ENCODE data around the gene CNOT6.

Gene CNOT6

DNA sequence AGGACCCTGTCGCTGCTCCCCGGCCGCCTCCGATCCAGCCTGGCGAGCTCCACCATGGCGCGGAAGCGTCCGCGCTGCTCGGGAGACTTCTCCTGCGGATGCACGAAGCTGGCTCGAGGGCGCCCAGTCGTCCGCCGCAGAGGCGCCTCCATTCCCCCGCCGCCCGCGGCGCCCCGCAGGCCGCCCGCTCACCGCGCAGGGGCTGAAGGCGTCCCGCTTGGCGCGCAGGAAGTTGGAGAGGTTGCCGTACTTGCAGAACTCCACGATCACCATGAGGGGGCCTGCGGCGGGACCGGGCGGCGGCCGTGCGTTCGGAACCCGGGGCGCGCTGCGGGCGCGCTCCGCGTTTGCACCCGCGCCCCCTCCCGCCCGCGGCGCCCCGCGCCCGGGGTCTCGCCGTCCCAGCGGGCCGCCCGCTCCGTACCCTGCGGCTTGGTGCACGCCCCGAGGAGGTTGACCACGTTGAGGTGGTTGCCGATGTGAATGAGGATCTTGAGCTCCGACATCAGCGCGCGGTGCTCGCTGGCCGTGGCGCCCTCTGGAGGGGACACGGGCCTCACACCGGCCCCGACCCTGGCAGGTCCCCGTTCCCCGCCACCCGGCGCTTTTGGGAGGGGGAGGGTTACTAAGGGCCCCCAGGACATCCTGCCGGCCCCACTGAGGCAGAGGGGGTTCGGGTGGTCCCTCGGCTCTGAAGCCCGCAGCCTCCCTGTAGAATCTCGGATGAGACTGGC lies 124.8 kb downstream of the CNOT6 start:
- Mint-ChIP-seq H3K4me3 (no peak overlapping the region), H3K36me3 (ENCODE audit: low read depth) (no peaks in the 10 kb centered on the region), H3K9me3 (no peaks in the 10 kb centered on the region), H3K4me1 (ENCODE audit: low read depth) (peaks cover 4% of the 10 kb centered on the region), H3K27ac (no peak overlapping the region), H3K27me3 (no peaks in the 10 kb centered on the region)

DNA sequence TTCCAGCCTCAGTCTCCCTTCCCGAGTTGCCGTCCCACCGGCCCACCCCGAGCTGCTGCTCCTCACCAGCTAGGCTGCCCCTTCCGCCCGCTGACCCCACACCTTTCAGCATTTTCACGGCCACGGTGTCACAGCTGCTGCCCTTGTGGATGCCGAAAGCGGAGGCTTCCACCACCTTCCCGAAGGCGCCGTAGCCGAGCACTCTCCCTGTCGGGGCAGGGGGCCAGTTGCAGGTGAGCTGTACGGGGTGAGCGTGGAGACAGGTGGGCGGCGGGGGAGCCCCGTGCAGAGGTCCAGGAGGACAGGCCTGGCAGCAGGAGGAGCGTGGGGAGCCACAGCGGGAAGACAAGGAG lies 125.4 kb downstream of the CNOT6 start:
- peaks cover 4% of the 10 kb centered on the region for H3K4me1 Mint-ChIP-seq (ENCODE audit: low read depth)
- no peaks in the 10 kb centered on the region for H3K27me3 Mint-ChIP-seq
- H3K36me3 Mint-ChIP-seq (ENCODE audit: low read depth), result no peaks in the 10 kb centered on the region
- no peak overlapping the region for H3K27ac Mint-ChIP-seq
- no peak overlapping the region for H3K4me3 Mint-ChIP-seq
- H3K9me3 Mint-ChIP-seq, result no peaks in the 10 kb centered on the region

DNA sequence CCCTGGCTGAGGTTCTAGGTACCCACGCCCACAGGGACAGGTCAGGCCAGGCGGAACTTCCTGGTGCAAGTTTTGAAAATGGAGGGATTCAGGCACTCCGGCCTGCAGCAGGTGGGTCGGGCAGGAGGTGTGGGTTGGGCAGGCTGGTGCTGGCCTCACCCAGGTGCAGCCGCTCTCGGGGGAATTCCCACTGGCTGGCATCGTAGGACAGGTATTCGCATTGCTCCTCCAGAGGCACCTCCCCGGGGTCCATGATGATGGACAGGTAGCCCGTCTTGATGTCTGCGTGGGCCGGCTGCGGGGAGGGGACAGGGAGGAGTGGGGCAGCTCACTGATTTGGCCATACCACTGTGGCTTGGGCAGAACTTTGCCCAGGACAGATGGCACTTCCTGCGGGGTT lies 125.8 kb downstream of the CNOT6 start:
- Mint-ChIP-seq H3K4me1 (ENCODE audit: low read depth) (peaks cover 4% of the 10 kb centered on the region), H3K4me3 (no peak overlapping the region), H3K27me3 (no peaks in the 10 kb centered on the region), H3K36me3 (ENCODE audit: low read depth) (no peaks in the 10 kb centered on the region), H3K27ac (no peak overlapping the region), H3K9me3 (no peaks in the 10 kb centered on the region)

DNA sequence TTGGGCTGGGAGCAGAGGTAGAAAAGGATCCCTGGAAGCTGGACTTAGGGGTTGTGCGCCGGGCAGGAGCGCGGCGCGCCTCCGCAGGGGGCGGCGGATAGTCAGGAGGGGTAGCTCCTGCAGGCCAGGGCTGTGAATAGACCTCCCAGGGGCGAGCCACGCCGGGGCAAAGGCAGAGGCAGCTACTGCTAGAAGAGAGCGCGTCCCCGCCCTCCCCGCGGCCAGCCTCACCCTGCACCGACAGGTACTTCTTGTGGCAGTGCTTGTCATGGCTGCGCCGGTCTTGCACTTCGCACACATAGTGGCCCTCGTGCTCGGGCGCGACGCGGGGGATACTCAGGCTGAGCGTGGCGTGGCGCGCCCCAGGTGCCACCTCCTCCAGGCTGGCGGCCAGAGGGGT lies 127.1 kb downstream of the CNOT6 start:
- Mint-ChIP-seq H3K9me3 (no peaks in the 10 kb centered on the region), H3K4me1 (ENCODE audit: low read depth) (peaks cover 4% of the 10 kb centered on the region), H3K36me3 (ENCODE audit: low read depth) (no peaks in the 10 kb centered on the region), H3K27ac (no peak overlapping the region), H3K27me3 (no peaks in the 10 kb centered on the region), H3K4me3 (no peak overlapping the region)

DNA sequence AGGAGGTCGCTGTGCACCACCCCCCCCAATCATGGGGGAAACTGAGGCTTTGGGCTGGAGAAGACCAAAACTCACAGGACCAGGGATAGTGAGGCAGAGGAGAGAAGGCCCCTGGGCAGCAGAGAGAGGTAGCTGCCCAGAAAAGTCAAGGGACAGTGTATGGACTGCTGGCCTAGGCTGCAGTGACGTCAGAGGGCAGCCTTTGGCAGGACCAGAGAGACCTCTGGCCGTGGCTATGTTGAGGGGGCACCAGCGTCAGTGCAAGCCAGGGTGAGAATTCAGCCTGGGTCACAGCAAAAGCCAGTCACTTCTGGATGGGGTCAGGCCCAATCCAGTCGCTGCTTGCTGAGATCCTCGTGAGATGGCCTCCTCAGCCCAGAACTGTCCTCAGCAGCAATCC lies 128.7 kb downstream of the CNOT6 start:
- no peak overlapping the region for H3K27ac Mint-ChIP-seq
- no peaks in the 10 kb centered on the region for H3K9me3 Mint-ChIP-seq
- H3K27me3 Mint-ChIP-seq, result no peaks in the 10 kb centered on the region

DNA sequence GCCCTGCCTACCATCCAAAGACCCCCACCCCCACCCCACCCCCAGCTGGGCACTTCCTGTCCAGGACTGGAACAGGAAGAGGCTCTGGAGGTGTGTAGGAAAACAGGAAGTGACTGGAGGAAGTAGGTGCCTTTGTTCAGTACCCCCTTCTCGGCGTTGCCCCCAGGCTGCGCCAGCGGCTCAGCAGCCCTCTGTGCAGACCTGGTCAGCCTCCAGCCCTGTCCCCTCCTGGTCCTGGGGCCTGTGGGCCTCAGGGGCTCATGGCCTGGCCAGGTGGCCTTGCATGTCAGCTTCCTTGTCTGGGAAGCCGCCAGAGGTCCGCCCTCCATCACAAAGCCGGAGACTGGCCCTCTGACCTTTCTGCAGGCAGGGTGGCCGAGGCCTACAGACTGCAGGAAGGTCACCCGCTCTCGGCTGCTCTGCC lies 129.2 kb downstream of the CNOT6 start:
- H3K4me3 Mint-ChIP-seq, result no peak overlapping the region
- H3K4me1 Mint-ChIP-seq (ENCODE audit: low read depth), result peaks cover 4% of the 10 kb centered on the region
- no peaks in the 10 kb centered on the region for H3K27me3 Mint-ChIP-seq
- H3K36me3 Mint-ChIP-seq (ENCODE audit: low read depth), result no peaks in the 10 kb centered on the region
- no peak overlapping the region for H3K27ac Mint-ChIP-seq
- no peaks in the 10 kb centered on the region for H3K9me3 Mint-ChIP-seq

More for the DNA sequence above, 128.7 kb downstream of the CNOT6 start:
- Mint-ChIP-seq H3K4me3 (no peak overlapping the region), H3K36me3 (ENCODE audit: low read depth) (no peaks in the 10 kb centered on the region), H3K4me1 (ENCODE audit: low read depth) (peaks cover 4% of the 10 kb centered on the region)

DNA sequence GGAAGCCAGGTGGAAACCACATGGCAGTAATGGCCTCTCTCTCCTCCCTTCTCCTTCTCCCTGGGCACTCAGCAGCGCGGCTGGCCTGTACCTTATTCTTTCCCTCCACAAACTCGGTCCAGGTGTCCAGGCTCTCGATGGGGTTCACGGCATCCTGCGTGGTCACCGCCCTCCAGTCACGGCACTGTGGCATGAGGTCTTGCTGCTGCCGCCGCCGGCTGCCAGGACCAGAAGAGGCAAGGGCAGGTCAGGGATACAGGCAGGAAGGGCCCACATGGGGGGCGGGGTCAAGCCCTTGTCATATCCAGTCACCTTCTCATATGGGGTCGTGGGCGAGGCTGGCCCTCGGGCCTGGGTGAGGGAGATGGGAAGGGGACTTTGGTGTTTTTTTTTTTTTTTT lies 129.7 kb downstream of the CNOT6 start:
- H3K9me3 Mint-ChIP-seq, result no peaks in the 10 kb centered on the region
- no peaks in the 10 kb centered on the region for H3K36me3 Mint-ChIP-seq (ENCODE audit: low read depth)
- H3K4me1 Mint-ChIP-seq (ENCODE audit: low read depth), result peaks cover 4% of the 10 kb centered on the region
- no peak overlapping the region for H3K4me3 Mint-ChIP-seq
- H3K27me3 Mint-ChIP-seq, result no peaks in the 10 kb centered on the region
- peak overlapping the region; percentile 59 for H3K27ac Mint-ChIP-seq

DNA sequence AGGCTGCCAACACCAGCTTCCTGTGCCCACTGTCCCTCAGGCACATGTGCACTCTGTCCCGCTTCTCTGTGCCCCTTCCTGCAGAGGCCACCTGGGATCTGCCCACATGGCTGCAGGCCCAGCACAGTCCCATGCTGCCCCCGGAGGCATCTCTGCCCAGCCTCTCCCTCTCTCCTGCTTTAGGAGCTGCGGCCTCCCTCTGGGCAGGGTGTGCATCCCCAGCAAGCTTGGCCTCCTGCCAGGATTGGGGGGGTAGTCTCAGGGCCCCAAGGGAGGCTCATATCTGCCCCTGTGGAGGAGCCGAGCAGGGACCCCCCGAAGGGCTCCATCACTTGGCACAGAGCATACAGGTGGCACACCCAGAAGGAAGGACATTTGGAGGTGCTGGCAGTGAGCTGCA lies 130.4 kb downstream of the CNOT6 start:
- Mint-ChIP-seq H3K4me1 (ENCODE audit: low read depth) (peaks cover 4% of the 10 kb centered on the region), H3K9me3 (no peaks in the 10 kb centered on the region), H3K27ac (no peak overlapping the region)

DNA sequence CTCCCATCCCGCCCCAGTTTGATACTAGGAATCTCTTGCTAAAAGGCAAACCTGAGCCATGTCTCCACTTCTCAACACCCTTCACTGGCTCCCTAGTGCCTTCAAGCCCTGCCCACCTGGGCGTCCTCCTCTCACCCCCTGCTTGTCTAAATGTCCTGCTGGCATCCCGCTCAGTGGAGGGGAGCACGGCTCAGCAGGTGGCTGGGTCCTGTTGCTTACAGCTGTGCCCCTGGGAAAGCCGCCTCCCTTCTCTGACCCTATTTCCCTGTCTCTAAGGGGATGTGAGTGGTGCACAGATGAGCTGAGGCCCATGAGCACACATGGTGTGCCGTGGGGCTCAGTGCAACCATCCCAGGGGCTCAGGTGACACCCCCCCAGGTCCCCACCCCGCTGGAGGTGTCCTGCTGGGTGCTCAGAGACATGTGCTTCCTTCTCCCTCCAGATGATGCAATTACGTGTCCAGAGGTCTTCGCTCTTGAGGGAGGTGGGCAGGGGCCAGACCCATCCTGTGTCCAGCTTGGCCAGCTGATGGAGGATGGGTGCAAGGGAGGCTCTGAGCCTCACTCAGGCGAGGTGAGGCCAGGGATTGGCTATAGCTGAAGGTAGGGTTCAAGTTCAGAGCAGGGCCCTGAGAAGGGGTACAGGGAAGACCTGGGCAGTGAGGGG lies 131.1 kb downstream of the CNOT6 start:
- Mint-ChIP-seq H3K4me1 (ENCODE audit: low read depth) (peaks cover 4% of the 10 kb centered on the region), H3K9me3 (no peaks in the 10 kb centered on the region), H3K36me3 (ENCODE audit: low read depth) (no peaks in the 10 kb centered on the region), H3K4me3 (no peak overlapping the region), H3K27me3 (no peaks in the 10 kb centered on the region), H3K27ac (no peak overlapping the region)

More for the DNA sequence above, 130.4 kb downstream of the CNOT6 start:
- Mint-ChIP-seq H3K4me3 (no peak overlapping the region), H3K27me3 (no peaks in the 10 kb centered on the region), H3K36me3 (ENCODE audit: low read depth) (no peaks in the 10 kb centered on the region)

DNA sequence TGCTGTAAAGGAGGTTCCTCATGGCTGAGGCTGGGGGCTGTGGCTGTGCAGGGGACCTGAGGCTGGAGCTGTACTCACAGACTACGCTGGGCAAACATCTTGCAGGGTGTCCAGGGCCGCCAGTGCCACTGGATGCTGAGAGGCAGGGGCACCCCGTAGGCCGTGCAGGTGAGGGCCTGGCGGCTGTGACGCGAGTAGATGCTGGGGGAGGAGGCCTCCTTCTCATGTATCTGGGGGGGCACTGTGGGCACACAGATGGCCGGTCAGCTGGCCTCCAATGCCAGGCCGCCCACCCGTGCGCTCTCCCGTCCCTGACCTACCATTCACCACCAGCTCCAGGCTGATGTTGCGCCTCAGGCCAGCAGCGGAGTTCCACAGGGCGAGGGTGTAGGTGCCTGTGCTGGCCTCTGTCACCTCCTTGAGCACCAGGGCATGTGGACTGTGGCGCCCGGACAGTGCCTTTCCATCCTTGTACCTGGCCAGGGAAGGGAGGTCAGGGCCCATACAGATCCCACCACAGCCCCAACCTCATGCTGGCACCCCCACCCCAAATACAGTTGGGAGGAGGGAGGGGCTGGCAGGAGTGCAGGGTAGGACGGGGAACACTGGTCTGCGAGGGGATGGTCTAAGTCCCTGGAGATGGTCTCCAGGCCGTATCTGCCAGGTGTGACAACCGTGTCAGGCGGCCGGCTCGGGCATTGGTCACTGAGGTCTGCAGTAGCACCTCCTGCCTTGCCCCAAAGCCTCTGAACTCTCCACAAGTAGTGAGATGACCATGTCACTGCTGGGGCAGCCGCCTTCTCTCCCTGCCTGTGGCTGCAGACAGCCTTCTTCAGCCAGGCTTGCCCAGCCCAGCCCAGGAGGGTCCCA lies 131.8 kb downstream of the CNOT6 start:
- Mint-ChIP-seq H3K4me3 (no peak overlapping the region), H3K4me1 (ENCODE audit: low read depth) (peaks cover 4% of the 10 kb centered on the region), H3K9me3 (no peaks in the 10 kb centered on the region)

DNA sequence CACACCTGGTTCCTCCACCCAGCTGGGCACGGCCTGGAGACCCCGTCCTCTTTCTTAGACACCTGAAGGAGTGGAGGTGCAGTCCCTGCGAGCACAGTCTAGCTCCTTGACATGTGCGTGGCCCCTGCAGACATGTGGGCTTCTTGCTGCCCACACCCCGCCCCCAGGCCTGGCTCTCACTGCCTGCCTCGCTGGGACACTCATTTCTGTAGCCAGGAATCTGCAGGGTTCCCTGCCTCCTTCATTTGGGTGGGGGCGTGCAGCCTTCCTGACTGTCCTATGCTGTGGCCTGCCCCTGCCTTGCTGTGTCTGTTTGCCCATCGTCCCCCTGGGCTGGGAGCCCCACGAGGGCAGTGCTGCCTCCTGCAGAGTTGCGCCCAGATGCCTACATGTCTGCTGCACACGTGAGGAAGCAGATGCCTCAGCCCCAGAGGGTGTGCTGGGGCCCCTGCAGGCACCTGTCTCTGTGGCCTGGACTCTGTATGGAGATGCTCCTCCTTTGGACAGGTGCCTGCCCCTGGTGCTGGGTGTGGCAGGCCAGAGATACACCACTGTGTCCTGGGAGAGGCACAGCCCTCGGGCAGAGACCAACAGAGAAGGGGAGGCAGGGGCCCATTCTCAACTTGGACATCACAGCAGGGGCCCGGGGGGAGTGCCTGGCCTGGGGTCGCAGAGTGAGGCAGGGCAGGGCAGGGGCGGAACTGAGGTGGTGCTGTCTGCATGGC lies 132.6 kb downstream of the CNOT6 start:
- Mint-ChIP-seq H3K9me3 (no peaks in the 10 kb centered on the region), H3K4me1 (ENCODE audit: low read depth) (peaks cover 4% of the 10 kb centered on the region), H3K27ac (no peak overlapping the region), H3K27me3 (no peaks in the 10 kb centered on the region), H3K36me3 (ENCODE audit: low read depth) (no peaks in the 10 kb centered on the region), H3K4me3 (no peak overlapping the region)

More for the DNA sequence above, 131.8 kb downstream of the CNOT6 start:
- Mint-ChIP-seq H3K36me3 (ENCODE audit: low read depth) (no peaks in the 10 kb centered on the region), H3K27ac (no peak overlapping the region), H3K27me3 (no peaks in the 10 kb centered on the region)

DNA sequence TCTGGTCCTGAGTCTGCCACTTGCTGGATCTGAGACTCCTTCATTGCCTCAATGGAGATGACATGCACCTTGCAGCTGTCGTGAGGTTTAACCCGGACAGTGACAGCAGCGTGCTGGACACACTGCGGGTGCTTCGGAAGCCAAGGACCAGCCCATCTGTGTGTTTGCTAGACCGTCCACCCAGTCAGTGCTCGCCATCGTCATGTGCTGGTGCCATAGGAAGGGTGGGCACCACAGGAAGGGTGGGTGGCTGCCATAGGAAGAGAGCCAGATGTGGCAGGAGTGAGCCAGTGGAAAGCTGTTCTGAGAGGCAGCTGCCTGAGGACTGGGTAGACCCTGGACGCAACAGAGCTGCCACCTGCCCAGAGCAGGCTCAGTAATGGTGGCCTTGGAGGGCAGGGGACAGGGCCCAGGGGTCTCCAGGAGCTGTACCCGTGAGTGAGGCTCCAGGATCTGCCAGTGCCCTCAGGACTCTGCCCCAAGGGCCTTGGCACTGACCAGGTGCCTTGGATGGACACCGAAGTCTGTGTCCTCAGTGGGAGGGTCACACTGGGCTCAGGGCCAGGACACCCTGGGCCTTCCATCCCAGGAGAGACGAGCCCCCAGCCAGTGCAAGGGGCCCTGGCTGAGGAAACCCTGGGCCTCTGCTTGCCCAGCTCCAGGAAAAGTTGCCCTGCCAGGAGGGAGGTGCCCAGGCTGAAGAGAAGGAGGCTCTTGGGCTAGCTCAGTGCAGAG lies 133.4 kb downstream of the CNOT6 start:
- Mint-ChIP-seq H3K36me3 (ENCODE audit: low read depth) (no peaks in the 10 kb centered on the region), H3K27ac (no peak overlapping the region), H3K9me3 (no peaks in the 10 kb centered on the region), H3K4me3 (no peak overlapping the region), H3K27me3 (no peaks in the 10 kb centered on the region), H3K4me1 (ENCODE audit: low read depth) (peaks cover 4% of the 10 kb centered on the region)

Data from stimulated activated naive CD8-positive, alpha-beta T cell treated with anti-CD3 and anti-CD28 coated beads, Interleukin-15, Interleukin-2, amounts not matched to agents 100 ng/mL and 50 ng/mL, for 24 hours (primary cell).